Right cardiac atrium (tissue), 5 donors: ENCODE results near the gene GAPDHS. TPM values are rescaled to one million over a fixed set of nuclear protein-coding genes. Genes with fewer than 3 reads are reported as not detected.

Experiments
- ATAC-seq, 2 donors: fragments of 200-7000 bp; cut with Tn5 transposase; one replicate each; pipeline versions ENCODE4 v1.8.0 to v1.9.1; 2020; ENCODE audit warnings: moderate library complexity in 2 of 2, mild to moderate bottlenecking in 1 of 2
- DNase-seq, 3 donors: peaks; one replicate each; pipeline ENCODE4 v3.0.0-alpha.2; 2020
- H3K27ac ChIP-seq: one replicate; pipeline ENCODE4 v1.5.1; 2013; ENCODE audit warnings: mild to moderate bottlenecking, low read length, control low read depth, moderate library complexity
- H3K27me3 ChIP-seq: one replicate; pipeline ENCODE4 v1.6.1; 2013; ENCODE audit not compliant: control insufficient read depth, insufficient read depth
- H3K4me1 ChIP-seq: one replicate; pipeline ENCODE4 v1.6.1; 2013; ENCODE audit warnings: low read length; ENCODE audit not compliant: control insufficient read depth, insufficient read depth
- H3K4me3 ChIP-seq: one replicate; pipeline ENCODE4 v1.5.1; 2013; ENCODE audit warnings: low read length, control low read depth
- H3K9me3 ChIP-seq: one replicate; pipeline ENCODE4 v1.6.1; 2013; ENCODE audit warnings: low read length; ENCODE audit not compliant: control insufficient read depth
- WGBS: extraction: QIAGEN DNeasy Blood & Tissue Kit; methylation state at CpG from one replicate; pipeline ENCODE4 v1.1.7; 2013; 5-methylcytosine and 5-hydroxymethylcytosine counted together
- intact Hi-C, 4 donors: fragments of 100-400 bp; cut with DNase I; formaldehyde crosslinking; loops; one replicate each; pipeline versions ENCODE4 v1.11.0 to v1.14.0; 2022 to 2023
- polyA plus RNA-seq: library from polyadenylated mRNA; stranded (reverse); fragments of 200-250 nt; gene quantifications from one replicate; pipeline ENCODE4 v1.2.3, GENCODE V29; 2013
- total RNA-seq, 4 donors: library from RNA; stranded (reverse); fragmentation: NEBNext Ultra II Directional; extraction: Animal tissue kit (Norgen Biotek cat#: 25700); gene quantifications; one replicate each; pipeline ENCODE4 v1.2.1, GENCODE V29; 2021
- donor health status: healthy with polysubstance abuse.
- donor health status: DM: no; HTN: yes; CAD: no.
- donor health status: DM: no; HTN: no; CAD: no.
- donor health status: DM: no; HTN: yes; CAD: no; lungs with severe emphysema.
- donor health status: DM: yes; HTN: yes; CAD: no.

GAPDHS gene
- total and polyA plus RNA-seq, 5 donors: not detected

GRCh38 chr19:35552534-35553384 is 19.5 kb downstream of the GAPDHS start:
- Histone ChIP-seq H3K4me1 (no peaks in the 10 kb centered on the region), H3K27ac (no peak overlapping the region), H3K9me3 (no peaks in the 10 kb centered on the region), H3K4me3 (no peak overlapping the region), H3K27me3 (no peaks in the 10 kb centered on the region)
- no peak for ATAC-seq
- intact Hi-C loops: no loop called here
- peak in 1 of 3 donors; percentile 31 for DNase-seq
- 70% methylated on average over 13 of the region's 13 CpGs for WGBS

DNA sequence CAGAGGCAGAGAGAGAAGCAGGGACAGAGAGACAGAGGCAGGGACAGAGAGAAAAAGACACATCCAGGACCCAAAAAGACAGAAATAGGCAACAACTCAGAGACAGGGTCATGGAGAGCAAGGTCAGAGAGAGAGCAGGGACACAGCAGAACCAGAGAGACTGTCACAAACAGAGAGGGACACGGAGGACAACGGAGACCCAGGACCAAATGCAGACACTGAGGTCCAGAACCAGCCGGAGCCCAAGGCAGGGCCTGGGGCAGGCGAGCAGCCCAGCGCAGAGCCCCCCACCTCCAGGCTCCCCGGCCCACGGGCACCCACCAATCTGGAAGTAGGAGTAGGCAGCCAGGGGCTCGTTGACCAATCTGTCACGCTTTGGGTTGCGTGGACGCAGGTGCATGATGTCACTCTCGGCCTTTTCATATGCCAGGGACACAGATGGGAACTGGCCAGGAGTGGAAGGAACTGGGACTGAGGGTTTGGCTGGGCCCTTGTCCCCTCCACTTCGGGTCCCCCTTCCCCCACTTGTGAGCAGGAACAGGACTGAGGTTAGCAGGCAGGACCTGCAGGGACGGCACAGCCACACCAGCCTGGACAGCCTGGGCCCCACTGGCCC is 20.2 kb downstream of the GAPDHS start:
- Histone ChIP-seq H3K9me3 (no peaks in the 10 kb centered on the region), H3K4me3 (no peak overlapping the region), H3K27ac (no peak overlapping the region), H3K27me3 (no peaks in the 10 kb centered on the region), H3K4me1 (no peaks in the 10 kb centered on the region)
- DNase-seq (peak in 1 of 3 donors; percentile 41), ATAC-seq (no peak)
- intact Hi-C loops: no loop called here
- WGBS: 68% methylated on average over 14 of the region's 14 CpGs

- intact Hi-C loops: no loop called here
- WGBS: 59% methylated on average over 5 of the region's 5 CpGs
- no peak overlapping the region for H3K27ac ChIP-seq
- ATAC-seq (no peak), DNase-seq (peak in 1 of 3 donors; percentile 12)
- no peaks in the 10 kb centered on the region for H3K27me3 ChIP-seq
- H3K9me3 ChIP-seq: no peaks in the 10 kb centered on the region
- H3K4me1 ChIP-seq: no peaks in the 10 kb centered on the region
- H3K4me3 ChIP-seq: no peak overlapping the region
Measured at GRCh38 chr19:35554076-35554475, 20.8 kb downstream of the GAPDHS start.

- Histone ChIP-seq H3K9me3 (no peaks in the 10 kb centered on the region), H3K27me3 (no peaks in the 10 kb centered on the region), H3K4me1 (no peaks in the 10 kb centered on the region), H3K4me3 (no peak overlapping the region), H3K27ac (no peak overlapping the region)
- DNase-seq (peak in 1 of 3 donors; percentile 30), ATAC-seq (no peak)
- intact Hi-C loops: no loop called here
- WGBS: 65% methylated on average over 30 of the region's 30 CpGs
Measured at GRCh38 chr19:35555301-35556005, 22.2 kb downstream of the GAPDHS start.

- intact Hi-C loops: no loop called here
- Histone ChIP-seq H3K9me3 (no peaks in the 10 kb centered on the region), H3K4me1 (no peaks in the 10 kb centered on the region), H3K27me3 (no peaks in the 10 kb centered on the region), H3K4me3 (no peak overlapping the region), H3K27ac (no peak overlapping the region)
- 85% methylated on average over 9 of the region's 9 CpGs for WGBS
- ATAC-seq: no peak
- DNase-seq: peak in 1 of 3 donors; percentile 12
Measured at GRCh38 chr19:35556025-35556590, 22.9 kb downstream of the GAPDHS start.

DNA sequence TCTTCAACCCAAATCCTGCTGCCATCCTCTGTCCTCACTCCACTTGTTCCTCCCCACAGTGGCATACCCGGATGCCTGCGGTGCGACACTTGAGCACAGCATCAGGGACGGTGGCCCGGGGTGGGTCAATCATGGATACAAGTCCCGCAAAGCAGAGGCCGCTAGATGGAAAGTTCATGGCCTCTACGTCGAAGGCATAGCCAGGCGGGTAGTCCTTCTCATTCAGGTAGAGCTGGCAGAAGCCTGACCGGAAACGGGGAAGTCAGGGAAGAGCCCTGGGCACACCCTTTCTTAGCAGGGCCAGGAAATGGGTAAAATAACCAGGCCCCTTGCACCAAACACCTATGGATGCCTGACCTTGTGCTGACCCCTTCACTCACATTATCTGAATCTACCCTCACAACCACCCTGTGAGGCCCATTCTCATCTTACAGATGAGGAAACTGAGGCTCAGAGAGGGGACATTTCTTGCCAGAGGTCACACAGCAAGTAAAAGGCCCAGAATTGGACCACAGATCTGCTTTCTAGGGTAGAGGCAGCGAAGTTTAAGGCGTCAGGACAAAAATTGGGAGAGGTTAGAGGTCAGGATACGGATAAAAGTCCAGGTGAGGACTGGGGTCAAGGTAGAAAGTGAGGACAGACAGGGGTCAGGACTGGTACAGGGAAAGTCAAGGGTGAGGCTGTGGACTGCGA is 23.7 kb downstream of the GAPDHS start:
- ATAC-seq (no peak), DNase-seq (peak in 1 of 3 donors; percentile 37)
- intact Hi-C loops: no loop called here
- Histone ChIP-seq H3K4me3 (no peak overlapping the region), H3K27me3 (no peaks in the 10 kb centered on the region), H3K4me1 (no peaks in the 10 kb centered on the region), H3K9me3 (no peaks in the 10 kb centered on the region), H3K27ac (no peak overlapping the region)
- WGBS: 79% methylated on average over 16 of the region's 16 CpGs

- Histone ChIP-seq H3K9me3 (no peaks in the 10 kb centered on the region), H3K27ac (no peak overlapping the region), H3K27me3 (no peaks in the 10 kb centered on the region), H3K4me1 (no peaks in the 10 kb centered on the region), H3K4me3 (peak overlapping the region; percentile 30)
- peak; percentile 62 to 83 for ATAC-seq
- intact Hi-C loops: no loop called here
- WGBS: 3% methylated on average over 60 of the region's 60 CpGs
- DNase-seq: peak; percentile 72 to 88 (median 86)
Measured at GRCh38 chr19:35557539-35558399, 24.5 kb downstream of the GAPDHS start.

GRCh38 chr19:35558400-35559280 is 25.4 kb downstream of the GAPDHS start:
- intact Hi-C loops: no loop called here
- 31% methylated on average over 53 of the region's 53 CpGs for WGBS
- no peak for ATAC-seq

DNA sequence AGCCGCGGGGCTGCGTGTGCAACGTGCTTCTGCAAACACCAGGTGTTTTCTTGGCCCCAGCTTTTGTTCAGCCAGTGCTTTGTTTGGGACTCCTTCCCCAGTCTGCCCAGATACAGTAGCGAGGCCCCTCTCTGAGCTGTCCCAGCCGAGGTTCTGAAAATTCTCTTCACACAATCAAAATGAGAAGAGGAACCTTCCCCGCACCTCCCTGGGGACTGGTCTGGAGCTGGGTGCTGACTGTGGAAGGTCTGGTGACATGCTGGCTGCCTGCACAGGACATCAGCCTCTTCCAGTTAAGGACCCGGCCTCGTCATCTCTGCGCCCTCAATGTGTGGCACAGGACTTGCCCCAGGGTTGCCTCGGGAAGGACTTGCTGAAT is 26.0 kb downstream of the GAPDHS start:
- WGBS: 68% methylated on average over 11 of the region's 11 CpGs
- intact Hi-C loops: no loop called here
- no peaks in the 10 kb centered on the region for H3K4me1 ChIP-seq
- no peak overlapping the region for H3K4me3 ChIP-seq
- no peak overlapping the region for H3K27ac ChIP-seq
- H3K9me3 ChIP-seq: no peaks in the 10 kb centered on the region
- DNase-seq: no peak
- ATAC-seq: no peak
- H3K27me3 ChIP-seq: no peaks in the 10 kb centered on the region

More at GRCh38 chr19:35558400-35559280, 25.4 kb downstream of the GAPDHS start:
- H3K4me1 ChIP-seq: no peaks in the 10 kb centered on the region
- peak in 1 of 3 donors; percentile 56 for DNase-seq
- peak overlapping the region; percentile 30 for H3K4me3 ChIP-seq
- no peaks in the 10 kb centered on the region for H3K9me3 ChIP-seq
- no peaks in the 10 kb centered on the region for H3K27me3 ChIP-seq
- H3K27ac ChIP-seq: no peak overlapping the region
